ENCODE results near the gene FCER2. TPM values are rescaled to one million over a fixed set of nuclear protein-coding genes. Genes with fewer than 3 reads are reported as not detected.

Gene FCER2
- total and polyA plus RNA-seq, 2 of the 4 experiments (the other 2 are of a cell fraction), result not detected

GRCh38 chr19:7751157-7751783 lies 49.3 kb upstream of the FCER2 start:
- Histone ChIP-seq H3K4me2 (ENCODE audit: low read depth, low read length) (no peak overlapping the region), H2BK20ac (ENCODE audit: low read depth, low read length) (no peak overlapping the region), H3K9me1 (ENCODE audit: insufficient read depth, low read length) (peaks cover 3% of the 10 kb centered on the region; the same call in 1 of the 2 replicates), H3K4me1 (ENCODE audit: control insufficient read depth, insufficient read depth, low read length) (no peaks in the 10 kb centered on the region), H3K23ac (ENCODE audit: low read depth, low read length) (no peak overlapping the region), H2BK15ac (ENCODE audit: low read depth, low read length) (no peak overlapping the region), H3K27me3 (ENCODE audit: control insufficient read depth, insufficient read depth, low read length) (no peaks in the 10 kb centered on the region), H2AFZ (replicated peaks; ENCODE audit: low read length, poor library complexity) (no peak overlapping the region), H3K4ac (ENCODE audit: low read depth, low read length) (no peak overlapping the region), H4K20me1 (ENCODE audit: insufficient read depth, low read length) (no peaks in the 10 kb centered on the region), H3K18ac (ENCODE audit: low read depth, low read length) (no peak overlapping the region), H3K4me3 (ENCODE audit: insufficient read depth, low read depth, low read length) (no peak overlapping the region), H2BK5ac (ENCODE audit: low read depth, low read length, poor library complexity, severe bottlenecking) (no peak overlapping the region), H3K9ac (ENCODE audit: low read depth, low read length) (no peak overlapping the region), H3K14ac (replicated peaks; ENCODE audit: low read depth, low read length) (no peak overlapping the region), H2BK120ac (ENCODE audit: low read depth, low read length) (no peak overlapping the region), H2AK5ac (ENCODE audit: low read depth, low read length) (no peak overlapping the region), H4K8ac (ENCODE audit: low read depth in 2 of 2, low read length in 2 of 2) (no peak overlapping the region), H3K27ac (ENCODE audit: insufficient read depth, low read length) (no peak overlapping the region), H3K9me3 (ENCODE audit: control insufficient read depth, insufficient read depth, low read length) (no peaks in the 10 kb centered on the region), H4K91ac (ENCODE audit: insufficient read depth, low read depth, low read length) (no peak overlapping the region), H3K79me1 (ENCODE audit: low read depth in 1 of 2, low read length in 2 of 2) (no peaks in the 10 kb centered on the region), H4K5ac (ENCODE audit: low read depth, low read length) (no peak overlapping the region), H2AK9ac (replicated peaks; ENCODE audit: low read depth, low read length, poor library complexity) (no peak overlapping the region), H3K36me3 (ENCODE audit: control insufficient read depth, insufficient read depth, low read length) (no peaks in the 10 kb centered on the region), H3K56ac (ENCODE audit: extremely low read depth, insufficient read depth, low read length) (no peak overlapping the region)
- intact Hi-C loops (cut with micrococcal nuclease), result no loop called here
- ChIA-PET POLR2A (ENCODE audit: unreplicated experiment) (no interaction called here), CTCF (no interaction called here)
- in situ Hi-C loops (cut with MboI; ENCODE audit: low sequenced_read_pairs), result no loop called here
- WGBS, 2 experiments (ENCODE audit: extremely low coverage in 2 of 2, insufficient read length in 1 of 2), result 47% methylated on average over 3 of the region's 12 CpGs; no CpG with 5 or more reads in 1 of the 2 experiments
- no peak for TF ChIP-seq RFX5 (IDR thresholded peaks at IDR 0.05; ENCODE audit: low read depth, low read length)
- no peak for TF ChIP-seq ELK1 (IDR thresholded peaks at IDR 0.05; ENCODE audit: borderline replicate concordance, low read depth, low read length)
- TF ChIP-seq BHLHE40 (IDR thresholded peaks at IDR 0.05; ENCODE audit: low read depth, low read length), result no peak
- TF ChIP-seq POLR2A (IDR thresholded peaks at IDR 0.05; ENCODE audit: low read depth, low read length), result no peak
- TF ChIP-seq USF2 (IDR thresholded peaks at IDR 0.05; ENCODE audit: low read depth, low read length), result no peak
- TF ChIP-seq FOS (IDR thresholded peaks at IDR 0.05; ENCODE audit: low read depth, low read length), result no peak
- TF ChIP-seq MXI1 (IDR thresholded peaks at IDR 0.05; ENCODE audit: borderline replicate concordance, low read depth, low read length), result no peak
- TF ChIP-seq NFE2L2 (IDR thresholded peaks at IDR 0.05; ENCODE audit: low read depth, low read length), result no peak
- no peak for TF ChIP-seq SMC3 (IDR thresholded peaks at IDR 0.05; ENCODE audit: low read depth, low read length)
- DNase-seq (peak; percentile 6), ATAC-seq (ENCODE audit: low read depth) (no peak)
- no TSS peak for BruUV-seq (replicated peaks)
- dilution Hi-C loops (cut with HindIII; ENCODE audit: low sequenced_read_pairs, unreplicated experiment), result no loop called here
